ENCODE data around the gene TUSC1. TPM values are rescaled to one million over a fixed set of nuclear protein-coding genes. Genes with fewer than 3 reads are reported as not detected.
A peak's percentile ranks its signal among the peaks of the same experiment; 100 is the strongest.

Gene TUSC1
- total and polyA plus RNA-seq, 2 of the 8 experiments (the other 6 are each of a cell fraction or from before 2014, with no cell fraction given): 4.3 to 4.6 TPM

DNA sequence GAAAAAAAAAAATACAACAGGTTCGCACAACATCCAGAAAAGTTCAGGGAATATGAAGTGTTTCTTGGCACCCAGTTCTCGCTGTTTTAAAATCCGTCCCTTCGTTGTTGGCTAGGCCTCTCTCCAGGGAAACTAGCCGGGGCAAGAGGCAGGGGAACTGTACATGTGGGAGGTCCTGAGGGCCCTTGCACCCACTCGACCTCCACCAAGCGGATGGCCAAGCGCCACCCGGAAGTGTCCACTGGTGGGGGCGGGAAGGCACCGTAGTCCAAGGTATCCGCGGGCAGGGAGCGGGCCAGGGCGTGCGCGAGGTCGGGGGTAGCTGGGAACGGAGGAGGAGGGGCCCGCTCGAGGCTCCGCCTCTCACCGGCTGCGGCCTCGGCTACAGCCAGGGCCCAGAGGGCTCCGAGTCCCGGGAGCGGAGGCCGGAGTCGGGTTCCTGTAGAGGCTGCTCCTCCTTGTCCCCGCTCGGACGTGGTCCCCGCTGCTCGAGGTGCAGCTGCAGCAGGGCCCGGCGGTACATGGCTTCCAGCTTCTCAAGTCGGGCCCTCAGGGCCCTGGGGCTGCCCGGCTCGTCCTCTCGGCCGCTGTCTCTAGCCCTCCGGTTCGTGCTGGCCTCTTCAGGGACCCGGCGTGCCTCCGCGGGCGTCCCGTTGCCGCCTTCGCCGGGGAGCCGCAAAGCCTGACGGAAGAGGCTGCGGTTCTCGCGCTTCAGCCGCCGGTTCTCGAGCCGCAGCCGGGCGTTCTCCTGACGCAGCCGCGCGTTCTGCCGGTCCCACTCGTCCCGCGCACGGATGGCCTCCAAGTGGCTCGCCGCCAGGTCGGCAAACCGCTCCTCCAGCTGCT, 720 bp downstream of the TUSC1 start (continued):
- TF ChIP-seq, protein P1, sequence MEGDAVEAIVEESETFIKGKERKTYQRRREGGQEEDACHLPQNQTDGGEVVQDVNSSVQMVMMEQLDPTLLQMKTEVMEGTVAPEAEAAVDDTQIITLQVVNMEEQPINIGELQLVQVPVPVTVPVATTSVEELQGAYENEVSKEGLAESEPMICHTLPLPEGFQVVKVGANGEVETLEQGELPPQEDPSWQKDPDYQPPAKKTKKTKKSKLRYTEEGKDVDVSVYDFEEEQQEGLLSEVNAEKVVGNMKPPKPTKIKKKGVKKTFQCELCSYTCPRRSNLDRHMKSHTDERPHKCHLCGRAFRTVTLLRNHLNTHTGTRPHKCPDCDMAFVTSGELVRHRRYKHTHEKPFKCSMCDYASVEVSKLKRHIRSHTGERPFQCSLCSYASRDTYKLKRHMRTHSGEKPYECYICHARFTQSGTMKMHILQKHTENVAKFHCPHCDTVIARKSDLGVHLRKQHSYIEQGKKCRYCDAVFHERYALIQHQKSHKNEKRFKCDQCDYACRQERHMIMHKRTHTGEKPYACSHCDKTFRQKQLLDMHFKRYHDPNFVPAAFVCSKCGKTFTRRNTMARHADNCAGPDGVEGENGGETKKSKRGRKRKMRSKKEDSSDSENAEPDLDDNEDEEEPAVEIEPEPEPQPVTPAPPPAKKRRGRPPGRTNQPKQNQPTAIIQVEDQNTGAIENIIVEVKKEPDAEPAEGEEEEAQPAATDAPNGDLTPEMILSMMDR (IDR thresholded peaks at IDR 0.05; ENCODE audit: control extremely low read depth in 1 of 3, insufficient read depth in 1 of 3, low read depth in 1 of 3, low read length in 3 of 3): no peak
- TF ChIP-seq JUN (IDR thresholded peaks at IDR 0.05; ENCODE audit: low read depth, low read length) (no peak), RAD21 (IDR thresholded peaks at IDR 0.05 in 1 of 2, conservative IDR thresholded peaks at IDR 0.05 in 1 of 2; ENCODE audit: low read depth in 2 of 2, low read length in 2 of 2) (no peak; a peak in 1 of 4 replicates), PHF8 (conservative IDR thresholded peaks at IDR 0.05; ENCODE audit: low read depth, low read length) (peak; percentile 73), KDM4A (IDR thresholded peaks at IDR 0.05; ENCODE audit: low read depth, low read length, severe bottlenecking) (peak; percentile 85), RBBP5 (IDR thresholded peaks at IDR 0.05; ENCODE audit: borderline replicate concordance, low read depth, low read length) (0 out of 2 replicates have a peak, but pooled peaks have one; percentile 48), SP4 (IDR thresholded peaks at IDR 0.05; ENCODE audit: low read length) (no peak), EZH2 (IDR thresholded peaks at IDR 0.05; ENCODE audit: low read depth, low read length, severe bottlenecking) (peak; percentile 46), TEAD4 (IDR thresholded peaks at IDR 0.05; ENCODE audit: low read depth, low read length) (no peak), RNF2 (IDR thresholded peaks at IDR 0.05; ENCODE audit: borderline replicate concordance, low read depth, low read length, missing control alignments, poor library complexity, severe bottlenecking) (peak; percentile 67), TAF7 (optimal IDR thresholded peaks at IDR 0.05; ENCODE audit: borderline replicate concordance, low read depth, low read length) (no peak), POLR2A (IDR thresholded peaks at IDR 0.05; ENCODE audit: control extremely low read depth in 1 of 2, low read depth in 2 of 2, low read length in 2 of 2) (peak in 1 of 2 experiments; percentile 60; a peak in 1 of 3 replicates), BACH1 (IDR thresholded peaks at IDR 0.05; ENCODE audit: low read length) (no peak), TAF1 (IDR thresholded peaks at IDR 0.05; ENCODE audit: low read depth, low read length) (peak; percentile 69), EP300 (IDR thresholded peaks at IDR 0.05; ENCODE audit: borderline replicate concordance in 1 of 2, low read depth in 2 of 2, low read length in 2 of 2) (no peak)
- TF ChIP-seq, protein P2, sequence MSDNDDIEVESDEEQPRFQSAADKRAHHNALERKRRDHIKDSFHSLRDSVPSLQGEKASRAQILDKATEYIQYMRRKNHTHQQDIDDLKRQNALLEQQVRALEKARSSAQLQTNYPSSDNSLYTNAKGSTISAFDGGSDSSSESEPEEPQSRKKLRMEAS (IDR thresholded peaks at IDR 0.05): peak; percentile 80
- TF ChIP-seq, protein P3, sequence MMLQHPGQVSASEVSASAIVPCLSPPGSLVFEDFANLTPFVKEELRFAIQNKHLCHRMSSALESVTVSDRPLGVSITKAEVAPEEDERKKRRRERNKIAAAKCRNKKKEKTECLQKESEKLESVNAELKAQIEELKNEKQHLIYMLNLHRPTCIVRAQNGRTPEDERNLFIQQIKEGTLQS (IDR thresholded peaks at IDR 0.05; ENCODE audit: insufficient read depth, low read depth, low read length): no peak
- TF ChIP-seq, protein P4, sequence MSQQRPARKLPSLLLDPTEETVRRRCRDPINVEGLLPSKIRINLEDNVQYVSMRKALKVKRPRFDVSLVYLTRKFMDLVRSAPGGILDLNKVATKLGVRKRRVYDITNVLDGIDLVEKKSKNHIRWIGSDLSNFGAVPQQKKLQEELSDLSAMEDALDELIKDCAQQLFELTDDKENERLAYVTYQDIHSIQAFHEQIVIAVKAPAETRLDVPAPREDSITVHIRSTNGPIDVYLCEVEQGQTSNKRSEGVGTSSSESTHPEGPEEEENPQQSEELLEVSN (IDR thresholded peaks at IDR 0.05): peak; percentile 64
